GM23248 (cell line): ENCODE data around the gene FALEC. TPM values are rescaled to one million over a fixed set of nuclear protein-coding genes. Genes with fewer than 3 reads are reported as not detected.

Experiments used
- DNase-seq: peaks from one replicate; pipeline ENCODE4 v3.0.0-alpha.2; 2015
- H2AFZ ChIP-seq: fragments of 200-600 bp; sonication (generic); 2 replicates; pipeline ENCODE4 v1.6.1; 2016; ENCODE audit warnings: antibody characterized with exemption
- H3F3A ChIP-seq: fragments of 200-600 bp; sonication (generic); 2 replicates; pipeline ENCODE4 v1.6.1; 2016; ENCODE audit warnings: mild to moderate bottlenecking, antibody characterized with exemption, mixed run types; ENCODE audit not compliant: insufficient read depth
- H3K27ac ChIP-seq: fragments of 200-600 bp; sonication (generic); 2 replicates; pipeline ENCODE4 v1.5.1; 2016; ENCODE audit warnings: mild to moderate bottlenecking
- H3K27me3 ChIP-seq: fragments of 200-600 bp; sonication (generic); replicated peaks from 2 replicates; pipeline ENCODE4 v1.6.1; 2016; ENCODE audit warnings: mild to moderate bottlenecking; ENCODE audit not compliant: insufficient read depth
- H3K36me3 ChIP-seq: fragments of 200-600 bp; sonication (generic); 2 replicates; pipeline ENCODE4 v1.6.1; 2016; ENCODE audit warnings: low read depth, mild to moderate bottlenecking
- H3K4me1 ChIP-seq: fragments of 200-600 bp; sonication (generic); 2 replicates; pipeline ENCODE4 v1.6.1; 2016; ENCODE audit warnings: mild to moderate bottlenecking; ENCODE audit not compliant: insufficient read depth
- H3K4me2 ChIP-seq: fragments of 200-600 bp; sonication (generic); one replicate; pipeline ENCODE4 v1.6.1; 2016; ENCODE audit warnings: mild to moderate bottlenecking; ENCODE audit not compliant: unreplicated experiment
- H3K4me3 ChIP-seq: fragments of 200-600 bp; sonication (generic); 2 replicates; pipeline ENCODE4 v1.5.1; 2016; ENCODE audit warnings: mild to moderate bottlenecking
- H3K79me2 ChIP-seq: fragments of 200-600 bp; sonication (generic); 2 replicates; pipeline ENCODE4 v1.6.1; 2016; ENCODE audit warnings: mild to moderate bottlenecking; ENCODE audit not compliant: insufficient read depth
- H3K9ac ChIP-seq: fragments of 200-600 bp; sonication (generic); 2 replicates; pipeline ENCODE4 v1.6.1; 2016; ENCODE audit warnings: mild to moderate bottlenecking
- H3K9me2 ChIP-seq: fragments of 200-600 bp; sonication (generic); 2 replicates; pipeline ENCODE4 v1.6.1; 2016; ENCODE audit warnings: mixed run types, mild to moderate bottlenecking, moderate library complexity; ENCODE audit not compliant: insufficient read depth
- H3K9me3 ChIP-seq: fragments of 200-600 bp; sonication (generic); one replicate; pipeline ENCODE4 v1.6.1; 2017; ENCODE audit warnings: low read depth
- H4K20me1 ChIP-seq: fragments of 200-600 bp; sonication (generic); 2 replicates; pipeline ENCODE4 v1.6.0; 2016; ENCODE audit not compliant: insufficient read depth
- EZH2 ChIP-seq: fragments of 200-600 bp; sonication (generic); IDR thresholded peaks from 2 replicates; pipeline ENCODE4 v1.6.1; 2018; ENCODE audit warnings: antibody characterized with exemption, mild to moderate bottlenecking; ENCODE audit not compliant: insufficient read depth, poor library complexity, severe bottlenecking
- EZH2phosphoT487 ChIP-seq: fragments of 200-600 bp; sonication (generic); IDR thresholded peaks from 2 replicates; pipeline ENCODE4 v1.6.1; 2018; ENCODE audit warnings: antibody characterized with exemption, moderate library complexity, mild to moderate bottlenecking, low read depth; ENCODE audit not compliant: insufficient read depth
- WGBS, 2 experiments: methylation state at CpG; one replicate each; pipeline ENCODE4 v1.1.6; 2015 to 2017; ENCODE audit warnings: low lambda C conversion rate in 2 of 2, low coverage in 1 of 2; ENCODE audit errors: missing lambda C conversion rate in 2 of 2; 5-methylcytosine and 5-hydroxymethylcytosine counted together
- in situ Hi-C: fragments of 300-500 bp; cut with MboI; formaldehyde crosslinking; loops from 2 replicates; pipeline ENCODE4 v1.15.0; 2020
- polyA plus RNA-seq: library from polyadenylated mRNA; unstranded; fragments of >200 nt; fragmentation: Nextera tagmentation; extraction: Ambion mirVana; gene quantifications from 2 replicates; pipeline ENCODE4 v1.2.1, GENCODE V29; 2016
- total RNA-seq: library from RNA; depleted of rRNA; stranded (reverse); fragments of >200 nt; shearing (Covaris generic); gene quantifications from 2 replicates; pipeline ENCODE4 v1.2.3, GENCODE V29; 2014

Gene FALEC
- total and polyA plus RNA-seq, 2 experiments from 2014 or later = 0.71 TPM; not detected in 1

DNA sequence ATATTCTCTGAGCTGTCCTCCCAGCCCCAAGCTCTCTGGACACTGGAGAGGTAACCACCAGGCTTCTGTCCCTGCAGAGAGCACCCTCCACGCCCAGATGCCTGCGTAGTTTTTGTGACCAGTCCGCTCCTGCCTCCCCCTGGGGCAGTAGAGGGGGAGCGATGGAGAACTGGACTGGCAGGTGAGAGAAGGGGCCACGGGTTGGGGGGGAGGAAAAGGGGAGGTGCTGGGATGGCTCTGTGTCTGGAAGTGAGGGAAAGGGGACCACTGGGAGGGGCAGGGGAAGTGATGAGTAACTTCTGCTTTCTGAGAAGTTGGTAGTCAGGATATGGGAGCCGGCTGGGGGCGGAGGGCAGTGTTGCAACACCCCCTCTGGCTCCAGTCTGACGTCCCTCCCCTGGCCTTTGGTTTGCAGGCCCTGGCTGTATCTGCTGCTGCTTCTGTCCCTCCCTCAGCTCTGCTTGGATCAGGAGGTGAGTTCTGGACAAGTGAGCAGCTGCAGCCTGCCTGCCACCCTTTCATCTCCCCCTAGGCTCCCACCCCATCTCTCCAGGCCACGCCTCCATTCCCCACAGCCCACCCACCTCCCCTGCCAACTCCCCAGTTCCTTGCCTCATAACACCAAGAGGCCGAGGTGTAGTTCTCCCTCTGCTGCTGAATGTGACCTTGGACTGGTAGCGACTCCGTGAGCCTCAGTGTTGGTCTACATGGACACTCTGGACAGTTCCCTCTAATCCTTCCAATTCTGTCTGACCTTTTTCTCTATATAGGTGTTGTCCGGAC is 36.8 kb downstream of the FALEC start:
- Histone ChIP-seq H3K9me2 (no peaks in the 10 kb centered on the region), H3K27ac (peak overlapping the region; percentile 86), H3K9me3 (no peaks in the 10 kb centered on the region), H3K9ac (peak overlapping the region; percentile 85), H2AFZ (no peak overlapping the region), H3K4me1 (peaks cover 29% of the 10 kb centered on the region), H3K36me3 (0 out of 2 replicates have a peak, but pooled peaks cover 3% of the 10 kb centered on the region), H3K4me3 (peak overlapping the region; percentile 16; the same call in 1 of the 2 replicates), H3K4me2 (peak overlapping the region; percentile 63), H3K79me2 (0 out of 2 replicates have a peak, but pooled peaks cover 3% of the 10 kb centered on the region), H3F3A (peaks cover 20% of the 10 kb centered on the region), H3K27me3 (no peaks in the 10 kb centered on the region), H4K20me1 (no peaks in the 10 kb centered on the region)
- in situ Hi-C loops = no loop called here
- 25 to 28% methylated on average over 11 to 13 of the region's 13 CpGs for WGBS, 2 experiments
- peak; percentile 96 for DNase-seq
- TF ChIP-seq EZH2 (no peak), EZH2phosphoT487 (no peak)

DNA sequence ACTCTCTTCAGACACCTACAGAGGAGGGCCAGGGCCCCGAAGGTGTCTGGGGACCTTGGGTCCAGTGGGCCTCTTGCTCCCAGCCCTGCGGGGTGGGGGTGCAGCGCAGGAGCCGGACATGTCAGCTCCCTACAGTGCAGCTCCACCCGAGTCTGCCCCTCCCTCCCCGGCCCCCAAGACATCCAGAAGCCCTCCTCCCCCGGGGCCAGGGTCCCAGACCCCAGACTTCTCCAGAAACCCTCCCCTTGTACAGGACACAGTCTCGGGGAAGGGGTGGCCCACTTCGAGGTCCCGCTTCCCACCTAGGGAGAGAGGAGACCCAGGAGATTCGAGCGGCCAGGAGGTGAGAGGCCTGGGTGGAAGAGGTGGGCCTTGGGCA is 37.3 kb downstream of the FALEC start:
- TF ChIP-seq EZH2 (no peak), EZH2phosphoT487 (no peak)
- Histone ChIP-seq H3K4me2 (peak overlapping the region; percentile 53), H3K9me3 (no peaks in the 10 kb centered on the region), H3F3A (peaks cover 20% of the 10 kb centered on the region), H3K79me2 (0 out of 2 replicates have a peak, but pooled peaks cover 3% of the 10 kb centered on the region), H3K4me1 (peaks cover 29% of the 10 kb centered on the region), H3K27me3 (no peaks in the 10 kb centered on the region), H4K20me1 (no peaks in the 10 kb centered on the region), H3K9me2 (no peaks in the 10 kb centered on the region), H2AFZ (no peak overlapping the region), H3K27ac (peak overlapping the region; percentile 86), H3K9ac (peak overlapping the region; percentile 71), H3K36me3 (0 out of 2 replicates have a peak, but pooled peaks cover 3% of the 10 kb centered on the region), H3K4me3 (peak overlapping the region; percentile 16; the same call in 1 of the 2 replicates)
- in situ Hi-C loops = no loop called here
- 63 to 78% methylated on average over 7 to 12 of the region's 12 CpGs for WGBS, 2 experiments
- DNase-seq = no peak

DNA sequence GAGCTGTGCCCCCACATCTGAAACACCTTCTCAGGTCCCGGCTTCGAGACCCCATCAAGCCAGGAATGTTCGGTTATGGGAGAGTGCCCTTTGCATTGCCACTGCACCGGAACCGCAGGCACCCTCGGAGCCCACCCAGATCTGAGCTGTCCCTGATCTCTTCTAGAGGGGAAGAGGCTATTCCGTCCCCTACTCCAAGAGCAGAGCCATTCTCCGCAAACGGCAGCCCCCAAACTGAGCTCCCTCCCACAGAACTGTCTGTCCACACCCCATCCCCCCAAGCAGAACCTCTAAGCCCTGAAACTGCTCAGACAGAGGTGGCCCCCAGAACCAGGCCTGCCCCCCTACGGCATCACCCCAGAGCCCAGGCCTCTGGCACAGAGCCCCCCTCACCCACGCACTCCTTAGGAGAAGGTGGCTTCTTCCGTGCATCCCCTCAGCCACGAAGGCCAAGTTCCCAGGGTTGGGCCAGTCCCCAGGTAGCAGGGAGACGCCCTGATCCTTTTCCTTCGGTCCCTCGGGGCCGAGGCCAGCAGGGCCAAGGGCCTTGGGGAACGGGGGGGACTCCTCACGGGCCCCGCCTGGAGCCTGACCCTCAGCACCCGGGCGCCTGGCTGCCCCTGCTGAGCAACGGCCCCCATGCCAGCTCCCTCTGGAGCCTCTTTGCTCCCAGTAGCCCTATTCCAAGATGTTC is 38.0 kb downstream of the FALEC start:
- H3K4me1 ChIP-seq = peaks cover 29% of the 10 kb centered on the region
- H3K27ac ChIP-seq = peak overlapping the region; percentile 86; the same call in 1 of the 2 replicates
- in situ Hi-C loops = no loop called here
- no peak overlapping the region for H3K4me2 ChIP-seq
- no peaks in the 10 kb centered on the region for H4K20me1 ChIP-seq
- H3K9me3 ChIP-seq = no peaks in the 10 kb centered on the region
- H3F3A ChIP-seq = peaks cover 20% of the 10 kb centered on the region
- 0 out of 2 replicates have a peak, but pooled peaks cover 3% of the 10 kb centered on the region for H3K79me2 ChIP-seq
- H3K27me3 ChIP-seq = no peaks in the 10 kb centered on the region
- TF ChIP-seq EZH2 = no peak
- no peak for TF ChIP-seq EZH2phosphoT487
- H3K36me3 ChIP-seq = 0 out of 2 replicates have a peak, but pooled peaks cover 3% of the 10 kb centered on the region
- 78 to 79% methylated on average over 18 to 23 of the region's 23 CpGs for WGBS, 2 experiments
- no peak overlapping the region for H3K4me3 ChIP-seq
- DNase-seq = no peak
- H2AFZ ChIP-seq = no peak overlapping the region
- no peaks in the 10 kb centered on the region for H3K9me2 ChIP-seq
- peak overlapping the region; percentile 71; the same call in 1 of the 2 replicates for H3K9ac ChIP-seq

DNA sequence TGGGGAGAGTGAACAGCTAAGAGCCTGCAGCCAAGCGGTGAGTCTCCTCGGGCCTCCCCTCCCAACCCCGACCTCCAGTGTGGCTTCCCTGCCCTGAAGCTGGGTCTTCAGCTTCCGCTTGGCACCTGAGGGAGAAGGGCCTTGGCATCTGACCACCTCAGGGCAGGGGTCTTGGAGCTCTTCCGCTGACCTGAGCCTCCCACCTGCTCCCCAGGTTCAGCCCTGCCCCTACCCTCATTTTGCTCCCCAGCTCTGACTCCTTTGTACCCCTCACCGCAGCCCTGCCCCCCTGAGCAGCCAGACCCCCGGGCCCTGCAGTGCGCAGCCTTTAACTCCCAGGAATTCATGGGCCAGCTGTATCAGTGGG is 38.5 kb downstream of the FALEC start:
- Histone ChIP-seq H3K27ac (no peak overlapping the region), H2AFZ (no peak overlapping the region), H3K79me2 (0 out of 2 replicates have a peak, but pooled peaks cover 3% of the 10 kb centered on the region), H3K27me3 (no peaks in the 10 kb centered on the region), H3K36me3 (0 out of 2 replicates have a peak, but pooled peaks cover 3% of the 10 kb centered on the region), H3F3A (peaks cover 20% of the 10 kb centered on the region), H4K20me1 (no peaks in the 10 kb centered on the region), H3K9me3 (no peaks in the 10 kb centered on the region), H3K4me1 (peaks cover 29% of the 10 kb centered on the region), H3K9me2 (no peaks in the 10 kb centered on the region), H3K4me3 (no peak overlapping the region), H3K9ac (no peak overlapping the region), H3K4me2 (no peak overlapping the region)
- in situ Hi-C loops = no loop called here
- no peak for DNase-seq
- TF ChIP-seq EZH2phosphoT487 (no peak), EZH2 (no peak)
- WGBS, 2 experiments = 80 to 88% methylated on average over 8 of the region's 8 CpGs
